RWPE2 (cell line): Measurements from ENCODE around the gene PLIN3.

ENCODE experiments used
- ATAC-seq: fragments of 200-7000 bp; cut with Tn5 transposase; 3 replicates; pipeline ENCODE4 v1.9.1; 2021; ENCODE audit warnings: low read depth
- DNase-seq: peaks from one replicate; pipeline ENCODE4 v3.0.0-alpha.2; 2020; ENCODE audit warnings: low spot score
- H3K27ac ChIP-seq: fragments of 450-650 bp; 2 replicates; pipeline ENCODE4 v1.5.1; 2017; ENCODE audit warnings: mild to moderate bottlenecking; ENCODE audit not compliant: poor library complexity, severe bottlenecking
- H3K27me3 ChIP-seq: fragments of 250-450 bp; sonication (Bioruptor Pico); 2 replicates; pipeline ENCODE4 v1.5.1; 2021; ENCODE audit warnings: mild to moderate bottlenecking, moderate library complexity; ENCODE audit not compliant: insufficient read depth, poor library complexity, severe bottlenecking
- H3K36me3 ChIP-seq: fragments of 250-450 bp; sonication (Bioruptor Pico); 2 replicates; pipeline ENCODE4 v1.5.1; 2020; ENCODE audit warnings: low read depth, mild to moderate bottlenecking, moderate library complexity
- H3K4me1 ChIP-seq: fragments of 250-450 bp; sonication (Bioruptor Pico); 2 replicates; pipeline ENCODE4 v1.5.1; 2021; ENCODE audit warnings: mild to moderate bottlenecking, moderate library complexity; ENCODE audit not compliant: insufficient read depth, poor library complexity, severe bottlenecking
- H3K4me3 ChIP-seq: fragments of 250-450 bp; sonication (Bioruptor Pico); 2 replicates; pipeline ENCODE4 v1.5.1; 2021; ENCODE audit warnings: mild to moderate bottlenecking, moderate library complexity; ENCODE audit not compliant: severe bottlenecking
- H3K9me3 ChIP-seq: fragments of 250-450 bp; sonication (Bioruptor Pico); 2 replicates; pipeline ENCODE4 v1.5.1; 2021; ENCODE audit warnings: mild to moderate bottlenecking, moderate library complexity; ENCODE audit not compliant: severe bottlenecking
- CTCF ChIP-seq: fragments of 450-650 bp; IDR thresholded peaks from one replicate; pipeline ENCODE4 v1.5.1; 2017; ENCODE audit warnings: mild to moderate bottlenecking, moderate library complexity; ENCODE audit not compliant: poor library complexity, severe bottlenecking

The PLIN3 gene

GRCh38 chr19:4815426-4816201 lies 51.9 kb downstream of the PLIN3 start:
- Histone ChIP-seq H3K27me3 (no peaks in the 10 kb centered on the region), H3K4me3 (no peak overlapping the region), H3K9me3 (no peaks in the 10 kb centered on the region), H3K36me3 (peaks cover 13% of the 10 kb centered on the region), H3K4me1 (peaks cover 9% of the 10 kb centered on the region), H3K27ac (peak overlapping the region; percentile 98)
- DNase-seq (peak; percentile 91), ATAC-seq (peak; percentile 60)
- no peak for TF ChIP-seq CTCF

- Histone ChIP-seq H3K9me3 (no peaks in the 10 kb centered on the region), H3K27me3 (no peaks in the 10 kb centered on the region), H3K4me1 (peaks cover 9% of the 10 kb centered on the region), H3K27ac (peak overlapping the region; percentile 98), H3K4me3 (no peak overlapping the region), H3K36me3 (peaks cover 13% of the 10 kb centered on the region)
- DNase-seq (no peak), ATAC-seq (no peak)
- no peak for TF ChIP-seq CTCF
Measured at GRCh38 chr19:4814625-4815425, 52.6 kb downstream of the PLIN3 start.

DNA sequence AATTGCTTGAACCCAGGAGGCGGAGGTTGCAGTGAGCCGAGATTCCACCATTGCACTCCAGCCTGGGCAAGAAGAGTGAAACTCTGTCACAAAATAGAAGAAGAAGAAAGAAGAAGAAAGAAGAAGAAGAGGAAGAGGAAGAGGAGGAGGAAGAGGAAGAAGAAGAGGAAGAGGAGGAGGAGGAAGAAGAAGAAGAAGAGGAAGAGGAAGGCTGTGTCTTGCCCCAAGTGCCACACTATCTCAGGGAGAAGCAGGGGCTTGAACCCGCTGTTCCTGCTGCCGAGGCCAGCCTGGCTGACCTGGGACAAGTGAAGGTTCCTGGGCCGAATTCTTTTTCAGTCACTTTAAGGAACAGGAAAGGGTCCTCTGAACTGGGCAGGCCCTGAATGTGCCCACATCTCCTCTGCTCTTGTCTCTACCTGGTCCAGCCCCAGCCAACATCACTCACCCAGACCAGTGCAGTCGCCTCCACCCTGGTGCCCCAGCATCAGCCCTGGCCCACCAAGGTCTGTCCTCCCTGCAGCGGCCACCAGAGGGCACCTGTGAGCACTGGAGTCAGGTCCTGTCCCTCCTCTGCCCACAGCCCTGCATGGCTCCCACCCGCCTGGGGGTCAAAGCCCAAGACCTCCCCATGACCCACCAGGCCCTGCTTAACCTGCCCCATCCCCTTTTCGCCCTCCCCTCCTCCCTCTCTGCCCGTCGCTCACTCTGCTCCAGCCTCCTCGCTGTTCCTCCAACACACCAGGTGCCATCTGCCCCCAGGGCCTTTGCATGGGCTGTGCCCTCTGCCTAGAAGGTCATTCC lies 55.9 kb downstream of the PLIN3 start:
- peak; percentile 74 for TF ChIP-seq CTCF
- Histone ChIP-seq H3K27me3 (no peaks in the 10 kb centered on the region), H3K36me3 (peaks cover 8% of the 10 kb centered on the region), H3K4me1 (peaks cover 9% of the 10 kb centered on the region), H3K9me3 (no peaks in the 10 kb centered on the region), H3K4me3 (no peak overlapping the region), H3K27ac (peak overlapping the region; percentile 98)
- no peak for DNase-seq
- ATAC-seq: 0 out of 3 replicates have a peak, but pooled peaks have one; percentile 8

- ATAC-seq (no peak), DNase-seq (no peak)
Measured at GRCh38 chr19:4807188-4807587, 60.3 kb downstream of the PLIN3 start.

More at GRCh38 chr19:4807188-4807587, 60.3 kb downstream of the PLIN3 start:
- Histone ChIP-seq H3K27ac (no peak overlapping the region), H3K27me3 (no peaks in the 10 kb centered on the region), H3K36me3 (no peaks in the 10 kb centered on the region), H3K4me3 (no peak overlapping the region), H3K4me1 (no peaks in the 10 kb centered on the region), H3K9me3 (no peaks in the 10 kb centered on the region)
- TF ChIP-seq CTCF: no peak
